CD4-positive, alpha-beta T cell treated with Interleukin-1 beta for 1 hour (primary cell): ENCODE measurements around the gene CSPG4.
A peak's percentile ranks its signal among the peaks of the same experiment; 100 is the strongest.
"Not testable (repeated sequence)": the region's sequence is repeated elsewhere in the genome, so short reads cannot be mapped to it uniquely, and the experiment has no call there.

ENCODE experiments used
- DNase-seq, 2 donors: peaks; one replicate each; pipeline ENCODE4 v3.0.0-alpha.2; 2020 to 2022

Gene CSPG4

GRCh38 chr15:75738647-75739325 is 26.1 kb upstream of the CSPG4 start:
- DNase-seq = peak; percentile 92

GRCh38 chr15:75738014-75738646 is 25.5 kb upstream of the CSPG4 start:
- DNase-seq = no peak

- not testable (repeated sequence) for DNase-seq
Observed at GRCh38 chr15:75737116-75738013, 24.7 kb upstream of the CSPG4 start.

- DNase-seq = no peak
Observed at GRCh38 chr15:75736256-75736655, 23.6 kb upstream of the CSPG4 start.

GRCh38 chr15:75734861-75735760 is 22.5 kb upstream of the CSPG4 start:
- DNase-seq = not testable (repeated sequence)

GRCh38 chr15:75733761-75734651 is 21.4 kb upstream of the CSPG4 start:
- no peak for DNase-seq

GRCh38 chr15:75732809-75733451 is 20.3 kb upstream of the CSPG4 start:
- DNase-seq = peak; percentile 42 to 43

- no peak for DNase-seq
Observed at GRCh38 chr15:75732177-75732808, 19.6 kb upstream of the CSPG4 start.

- no peak for DNase-seq
Observed at GRCh38 chr15:75731248-75732151, 18.9 kb upstream of the CSPG4 start.

GRCh38 chr15:75730376-75731247 is 18.0 kb upstream of the CSPG4 start:
- DNase-seq = not testable (repeated sequence)

- DNase-seq = no peak
Observed at GRCh38 chr15:75729326-75730069, 16.9 kb upstream of the CSPG4 start.

GRCh38 chr15:75727851-75728715 is 15.4 kb upstream of the CSPG4 start:
- DNase-seq = peak; percentile 70 to 72

- no peak for DNase-seq
Observed at GRCh38 chr15:75727031-75727531, 14.4 kb upstream of the CSPG4 start.

GRCh38 chr15:75725719-75726607 is 13.3 kb upstream of the CSPG4 start:
- peak in 1 of 2 donors; percentile 15 for DNase-seq
